Retinal pigment epithelial cell (primary cell): ENCODE data around the gene TP53I3.
A peak's percentile ranks its signal among the peaks of the same experiment; 100 is the strongest.

ENCODE experiments used
- DNase-seq: peaks from one replicate; pipeline ENCODE4 v3.0.0-alpha.2; 2010; ENCODE audit warnings: low read depth
- H3K4me3 ChIP-seq: 2 replicates; pipeline ENCODE4 v1.5.1; 2011; ENCODE audit warnings: mild to moderate bottlenecking, low read length, control low read depth, moderate library complexity
- CTCF ChIP-seq: conservative IDR thresholded peaks from 2 replicates; pipeline ENCODE4 v1.5.1; 2011; ENCODE audit warnings: low read depth, low read length, control low read depth, inconsistent platforms

The TP53I3 gene

GRCh38 chr2:24122366-24123194 is 37.9 kb upstream of the TP53I3 start:
- peak overlapping the region; percentile 74 for H3K4me3 ChIP-seq
- TF ChIP-seq CTCF: no peak
- DNase-seq: no peak

- TF ChIP-seq CTCF: no peak
- DNase-seq: no peak
- H3K4me3 ChIP-seq: no peak overlapping the region
These were observed 36.8 kb upstream of the TP53I3 start for GRCh38 chr2:24121469-24121868.

- no peak overlapping the region for H3K4me3 ChIP-seq
- TF ChIP-seq CTCF: no peak
- DNase-seq: no peak
These were observed 36.4 kb upstream of the TP53I3 start for GRCh38 chr2:24121066-24121465.

GRCh38 chr2:24117902-24118301 is 33.3 kb upstream of the TP53I3 start:
- no peak for TF ChIP-seq CTCF
- H3K4me3 ChIP-seq: no peak overlapping the region
- DNase-seq: no peak

GRCh38 chr2:24115057-24115456 is 30.4 kb upstream of the TP53I3 start:
- no peak overlapping the region for H3K4me3 ChIP-seq
- no peak for TF ChIP-seq CTCF
- DNase-seq: no peak

DNA sequence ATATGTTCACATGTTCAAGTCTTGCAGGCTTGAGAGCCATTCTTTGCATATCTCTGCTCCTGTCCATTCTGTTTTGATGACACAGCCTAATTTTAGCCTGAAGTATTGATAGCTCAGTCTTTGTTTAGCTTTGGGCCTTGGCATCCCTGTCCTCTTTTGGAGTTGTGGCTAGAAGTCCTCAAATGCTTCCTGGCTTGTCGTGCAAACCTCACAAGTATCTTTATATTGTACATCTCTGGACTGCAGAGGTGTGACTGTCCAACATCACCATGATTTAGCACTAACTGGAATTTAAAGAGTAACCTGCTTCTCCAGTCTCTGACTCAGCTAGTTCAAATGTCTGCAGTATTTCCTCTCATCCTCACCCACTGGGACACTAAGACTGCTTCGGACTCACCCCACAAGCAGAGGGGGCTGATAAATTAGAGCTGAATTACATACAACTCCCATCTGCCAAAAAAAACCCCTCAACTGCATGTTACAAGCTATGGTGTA is 26.8 kb upstream of the TP53I3 start:
- DNase-seq: no peak
- no peak overlapping the region for H3K4me3 ChIP-seq
- no peak for TF ChIP-seq CTCF
